Measurements from ENCODE around the gene NFE2L2.
A peak's percentile ranks its signal among the peaks of the same experiment; 100 is the strongest.
"Not testable (repeated sequence)": the region's sequence is repeated elsewhere in the genome, so short reads cannot be mapped to it uniquely, and the experiment has no call there.

NFE2L2 gene

DNA sequence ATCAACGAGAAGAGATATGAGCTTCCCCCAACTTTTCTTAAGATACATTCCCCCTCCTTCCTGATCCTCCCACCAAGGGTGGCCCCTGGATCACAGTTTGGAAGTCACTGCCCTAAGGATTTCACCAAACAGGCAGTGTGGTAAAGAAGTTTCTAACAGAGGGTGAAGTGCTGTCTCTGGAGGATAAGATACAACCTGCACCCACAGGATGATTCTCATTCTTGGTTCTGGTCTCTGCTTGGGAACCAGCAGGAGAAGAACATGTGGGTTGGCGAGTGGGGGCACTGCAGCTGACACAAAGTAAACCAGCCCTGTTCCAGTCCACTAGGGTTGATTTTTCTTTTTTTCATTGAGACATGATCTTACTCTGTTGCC, 9.3 kb downstream of the NFE2L2 start:
- no peak for DNase-seq

DNA sequence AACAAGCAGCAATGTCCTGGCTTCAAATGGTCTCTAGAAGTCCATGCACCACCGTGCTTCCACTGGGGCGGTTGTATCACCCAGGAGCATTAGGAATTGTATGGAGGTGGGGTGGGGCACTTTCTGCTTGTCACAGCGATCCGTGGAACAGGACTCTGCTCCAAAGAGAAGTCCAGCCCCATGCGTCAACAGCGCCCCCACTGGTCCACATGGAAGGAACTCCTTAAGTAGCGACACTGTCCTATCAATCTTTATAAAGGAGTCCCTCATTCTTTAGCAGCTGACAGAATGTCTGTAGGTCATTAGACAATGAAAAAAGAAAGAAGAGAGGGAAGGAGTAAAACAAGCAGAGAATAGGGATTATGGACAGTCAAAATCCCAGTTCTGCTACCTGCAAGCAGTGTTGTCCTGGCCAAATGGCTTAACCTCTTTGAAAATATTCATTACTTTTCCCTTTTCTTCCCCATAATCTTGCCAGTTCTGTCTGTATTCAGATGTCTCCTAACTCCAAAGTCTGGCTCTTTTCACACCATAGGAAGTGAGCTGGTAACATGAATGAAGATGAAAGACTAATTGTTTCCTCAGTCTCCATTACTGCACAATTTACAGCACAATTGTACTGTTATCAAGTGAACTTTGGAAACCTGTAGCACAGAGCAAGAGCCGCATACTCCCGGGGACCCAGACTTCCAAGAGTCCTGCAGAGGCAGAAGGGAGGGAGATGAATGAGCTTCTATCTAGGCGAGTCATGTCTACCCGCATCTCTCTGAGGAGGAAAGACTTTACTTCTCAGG, 9.9 kb downstream of the NFE2L2 start:
- DNase-seq: no peak

DNA sequence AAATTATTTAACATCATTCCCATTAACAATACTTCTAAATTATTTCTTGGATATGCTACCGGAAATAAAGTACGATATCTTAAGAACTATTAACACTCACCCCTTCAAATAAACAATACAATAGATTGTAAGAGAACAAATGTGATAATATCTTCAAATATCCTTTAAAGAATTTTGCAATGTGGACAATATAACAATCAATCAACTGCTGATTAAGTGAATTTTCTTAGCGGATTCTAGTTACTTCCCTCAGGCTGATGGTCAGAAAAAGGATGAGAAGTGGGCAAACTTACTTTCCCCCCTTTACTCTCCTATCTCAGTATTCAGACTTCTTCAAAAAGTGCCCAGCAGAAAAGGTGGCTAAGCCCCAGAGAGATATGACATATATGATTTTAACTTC, 10.8 kb downstream of the NFE2L2 start:
- no peak for DNase-seq

DNA sequence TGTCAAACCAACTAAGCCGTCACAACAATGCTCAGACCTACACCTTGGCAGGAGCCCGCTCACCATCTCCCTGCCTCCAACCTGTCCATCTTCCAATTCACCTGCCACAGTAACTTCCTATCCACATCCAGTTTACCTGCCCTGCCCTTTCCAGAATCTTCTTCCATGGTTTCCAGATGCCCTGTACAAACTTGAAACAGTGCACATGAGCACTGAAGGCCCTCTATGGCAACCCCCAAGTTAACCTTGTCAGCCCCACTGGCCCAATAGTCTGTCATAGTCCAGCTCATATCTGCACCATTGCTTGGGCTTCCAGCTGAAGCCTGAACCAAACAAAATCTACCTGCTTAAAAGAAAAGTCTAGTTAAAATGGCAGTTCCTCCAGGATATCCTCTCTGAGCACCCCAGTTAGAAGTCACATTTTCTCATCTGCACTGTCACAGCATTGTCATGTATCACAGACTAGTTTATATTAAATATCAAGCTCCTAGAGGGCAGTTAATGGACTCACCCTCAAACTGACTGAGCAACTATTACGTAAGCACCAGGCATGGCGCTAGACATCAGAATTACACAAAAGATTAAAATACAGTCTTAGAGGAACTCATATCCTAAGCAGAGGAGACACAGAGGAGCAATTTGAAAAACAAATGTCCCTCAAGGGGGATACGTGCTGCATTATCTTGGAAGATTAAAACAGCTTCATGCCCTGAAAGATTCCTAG, 11.6 kb downstream of the NFE2L2 start:
- DNase-seq: no peak

- DNase-seq: no peak
Measured at GRCh38 chr2:177251165-177251542, 13.4 kb downstream of the NFE2L2 start.

DNA sequence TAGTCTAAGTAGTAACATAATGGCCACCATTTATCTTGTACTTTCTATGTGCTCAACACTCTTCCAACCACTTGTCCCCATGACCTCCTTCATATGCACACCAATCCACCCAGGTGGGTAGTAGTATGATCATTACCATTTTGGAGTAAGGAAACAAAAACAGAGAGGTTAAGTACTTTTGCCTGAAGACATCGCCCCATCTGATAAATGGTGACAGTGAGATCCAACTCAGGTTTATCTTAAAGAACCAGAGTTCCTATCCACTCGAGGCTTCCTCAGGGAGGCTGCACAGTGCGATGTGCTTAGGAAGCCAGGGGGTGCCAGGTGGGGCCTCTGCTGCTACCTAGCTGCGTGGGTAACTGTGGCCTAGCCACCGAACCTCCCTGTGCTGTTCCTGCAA, 14.1 kb downstream of the NFE2L2 start:
- DNase-seq: no peak

GRCh38 chr2:177249038-177249437, 15.5 kb downstream of the NFE2L2 start:
- no peak for DNase-seq

- no peak for DNase-seq
Measured at GRCh38 chr2:177247693-177248262, 16.7 kb downstream of the NFE2L2 start.

DNA sequence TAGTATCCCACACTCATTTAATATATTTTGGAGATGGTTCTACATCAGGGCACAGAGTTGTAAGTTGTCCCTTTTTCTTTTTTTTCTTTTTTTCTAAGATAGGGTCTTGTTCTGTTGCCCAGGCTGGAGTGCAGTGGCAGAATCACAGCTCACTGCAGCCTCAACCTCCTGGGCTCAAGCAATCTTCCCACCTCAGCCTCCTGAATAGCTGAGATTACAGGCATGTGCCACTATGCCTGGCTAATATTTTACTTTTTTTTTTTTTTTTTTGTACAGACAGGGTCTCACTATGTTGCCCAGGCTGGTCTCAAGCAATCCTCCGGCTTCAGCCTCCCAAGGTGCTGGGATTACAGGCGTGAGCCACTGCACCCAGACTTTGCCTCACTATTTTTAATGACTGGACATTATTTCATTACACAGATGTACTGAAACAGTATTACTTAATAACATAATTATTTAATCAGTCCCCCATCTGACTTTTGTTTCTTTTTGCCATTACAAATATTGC, 17.9 kb downstream of the NFE2L2 start:
- DNase-seq: not testable (repeated sequence)

GRCh38 chr2:177246000-177246399, 18.5 kb downstream of the NFE2L2 start:
- DNase-seq: no peak

- DNase-seq: no peak
Measured at GRCh38 chr2:177245010-177245422, 19.5 kb downstream of the NFE2L2 start.

- no peak for DNase-seq
Measured at GRCh38 chr2:177244244-177244771, 20.2 kb downstream of the NFE2L2 start.

GRCh38 chr2:177243476-177243875, 21.1 kb downstream of the NFE2L2 start:
- no peak for DNase-seq

DNA sequence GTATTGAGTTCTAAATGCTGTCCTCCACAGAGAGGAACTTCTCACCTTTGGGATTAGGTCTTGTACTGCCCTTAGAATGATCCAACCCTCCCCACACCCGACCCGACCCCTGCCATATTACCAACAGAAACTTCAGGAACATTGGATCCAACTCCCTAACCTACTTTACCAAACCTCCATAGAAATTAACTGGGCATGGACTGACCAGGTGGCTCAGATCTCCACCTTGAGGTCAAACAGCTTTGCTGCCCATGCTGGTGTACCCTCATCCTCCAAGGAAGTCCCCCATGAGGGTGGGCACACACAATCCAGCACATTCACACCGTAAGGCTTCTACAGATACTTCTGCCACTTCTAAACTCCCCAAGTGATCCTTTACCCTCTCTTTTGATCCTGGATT, 21.5 kb downstream of the NFE2L2 start:
- no peak for DNase-seq

- peak; percentile 69 for DNase-seq
Measured at GRCh38 chr2:177242121-177242987, 22.2 kb downstream of the NFE2L2 start.

- DNase-seq: no peak
Measured at GRCh38 chr2:177241711-177242120, 22.8 kb downstream of the NFE2L2 start.

- peak; percentile 54 for DNase-seq
Measured at GRCh38 chr2:177239932-177240630, 24.4 kb downstream of the NFE2L2 start.

GRCh38 chr2:177239053-177239452, 25.5 kb downstream of the NFE2L2 start:
- DNase-seq: no peak

GRCh38 chr2:177237932-177238331, 26.6 kb downstream of the NFE2L2 start:
- no peak for DNase-seq

DNA sequence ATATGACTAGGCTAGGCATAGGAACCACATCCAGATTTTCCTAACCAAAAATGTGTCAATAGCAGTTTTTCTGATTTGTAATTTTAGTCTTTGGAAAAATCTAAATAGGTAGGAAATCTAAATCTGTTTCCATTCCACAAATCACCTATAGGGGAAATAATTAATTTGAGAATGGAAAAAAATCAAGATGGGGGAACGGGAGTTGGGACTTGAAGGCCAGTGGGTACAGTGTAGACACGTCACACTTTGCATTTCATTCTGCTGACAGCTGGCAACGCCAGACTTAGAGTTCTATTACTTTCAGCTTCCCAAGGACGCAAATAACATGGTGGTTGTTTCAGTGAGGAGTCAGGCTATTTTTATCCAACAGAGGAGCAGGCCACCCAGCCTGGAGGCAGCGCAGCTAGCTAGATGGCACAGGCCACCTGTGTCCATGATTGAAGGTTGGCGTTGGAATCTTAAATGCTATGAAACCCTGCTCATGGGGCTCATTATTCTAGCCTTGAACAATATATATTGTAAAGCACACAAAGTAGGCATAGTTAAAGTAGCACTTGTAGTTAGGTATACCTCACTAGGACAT, 28.6 kb downstream of the NFE2L2 start:
- DNase-seq: no peak

GRCh38 chr2:177234267-177234666, 30.3 kb downstream of the NFE2L2 start:
- DNase-seq: no peak
